Measurements from ENCODE around the gene ABCB9. TPM values are rescaled to one million over a fixed set of nuclear protein-coding genes. Genes with fewer than 3 reads are reported as not detected.
"Not testable (repeated sequence)": the region's sequence is repeated elsewhere in the genome, so short reads cannot be mapped to it uniquely, and the experiment has no call there.

ABCB9 gene
- total and polyA plus RNA-seq, 4 donors = 2.7 to 7.5 (median 4.8) TPM

GRCh38 chr12:122917507-122918121 is 48.6 kb downstream of the ABCB9 start:
- DNase-seq = peak; percentile 60 to 71 (median 67)
- TF ChIP-seq CTCF (IDR thresholded peaks at IDR 0.05; ENCODE audit: control extremely low read depth, extremely low read depth) = no peak
- Histone ChIP-seq H3K27me3 (ENCODE audit: control insufficient read depth in 3 of 3, insufficient read depth in 3 of 3, low read length in 2 of 3) (no peaks in the 10 kb centered on the region), H3K9ac (ENCODE audit: insufficient read depth in 1 of 2, low read length in 2 of 2) (no peak overlapping the region), H3K36me3 (ENCODE audit: control insufficient read depth in 4 of 4, insufficient read depth in 4 of 4, low read length in 4 of 4) (no peaks in the 10 kb centered on the region), H3K4me1 (ENCODE audit: control insufficient read depth in 5 of 5, insufficient read depth in 5 of 5, low read length in 5 of 5) (peaks cover 0 to 26% (median 9%) of the 10 kb centered on the region in 5 donors), H3K27ac (ENCODE audit: low read depth in 1 of 2, low read length in 1 of 2) (peak overlapping the region; percentile 24 to 49), H3K9me3 (ENCODE audit: control insufficient read depth in 4 of 4, insufficient read depth in 3 of 4, low read length in 3 of 4) (no peaks in the 10 kb centered on the region), H3K4me3 (no peak overlapping the region)
- ATAC-seq (ENCODE audit: insufficient read depth, low FRiP score) = peak; percentile 69
- 29% methylated on average over 9 of the region's 9 CpGs for WGBS, 2 donors

- H3K36me3 ChIP-seq (ENCODE audit: control insufficient read depth in 4 of 4, insufficient read depth in 4 of 4, low read length in 4 of 4) = no peaks in the 10 kb centered on the region
- 66 to 72% methylated on average over 12 of the region's 12 CpGs for WGBS, 2 donors
- no peak overlapping the region for H3K4me3 ChIP-seq
- no peak for ATAC-seq (ENCODE audit: insufficient read depth, low FRiP score)
- H3K27ac ChIP-seq (ENCODE audit: low read depth in 1 of 2, low read length in 1 of 2) = peak overlapping the region in 1 of 2 donors; percentile 30
- peaks cover 0 to 2% (median 0%) of the 10 kb centered on the region in 5 donors for H3K4me1 ChIP-seq (ENCODE audit: control insufficient read depth in 5 of 5, insufficient read depth in 5 of 5, low read length in 5 of 5)
- H3K9me3 ChIP-seq (ENCODE audit: control insufficient read depth in 4 of 4, insufficient read depth in 3 of 4, low read length in 3 of 4) = no peaks in the 10 kb centered on the region
- no peak overlapping the region for H3K9ac ChIP-seq (ENCODE audit: insufficient read depth in 1 of 2, low read length in 2 of 2)
- TF ChIP-seq CTCF (IDR thresholded peaks at IDR 0.05; ENCODE audit: control extremely low read depth, extremely low read depth) = no peak
- no peak for DNase-seq
- H3K27me3 ChIP-seq (ENCODE audit: control insufficient read depth in 3 of 3, insufficient read depth in 3 of 3, low read length in 2 of 3) = no peaks in the 10 kb centered on the region
These were observed 56.6 kb downstream of the ABCB9 start for GRCh38 chr12:122909442-122910288.

- Histone ChIP-seq H3K9ac (ENCODE audit: insufficient read depth in 1 of 2, low read length in 2 of 2) (no peak overlapping the region), H3K9me3 (ENCODE audit: control insufficient read depth in 4 of 4, insufficient read depth in 3 of 4, low read length in 3 of 4) (no peaks in the 10 kb centered on the region), H3K27ac (ENCODE audit: low read depth in 1 of 2, low read length in 1 of 2) (no peak overlapping the region), H3K4me1 (ENCODE audit: control insufficient read depth in 5 of 5, insufficient read depth in 5 of 5, low read length in 5 of 5) (peaks cover 0 to 2% (median 0%) of the 10 kb centered on the region in 5 donors), H3K4me3 (no peak overlapping the region), H3K27me3 (ENCODE audit: control insufficient read depth in 3 of 3, insufficient read depth in 3 of 3, low read length in 2 of 3) (no peaks in the 10 kb centered on the region), H3K36me3 (ENCODE audit: control insufficient read depth in 4 of 4, insufficient read depth in 4 of 4, low read length in 4 of 4) (no peaks in the 10 kb centered on the region)
- DNase-seq = no peak
- whole genome bisulfite sequencing, 2 donors = 87 to 94% methylated on average over 6 of the region's 6 CpGs
- no peak for ATAC-seq (ENCODE audit: insufficient read depth, low FRiP score)
- no peak for TF ChIP-seq CTCF (IDR thresholded peaks at IDR 0.05; ENCODE audit: control extremely low read depth, extremely low read depth)
These were observed 57.3 kb downstream of the ABCB9 start for GRCh38 chr12:122908915-122909314.

GRCh38 chr12:122905258-122905657 is 61.0 kb downstream of the ABCB9 start:
- not testable (repeated sequence) for H3K27ac ChIP-seq (ENCODE audit: low read depth in 1 of 2, low read length in 1 of 2); H3K4me3 ChIP-seq; H3K9ac ChIP-seq (ENCODE audit: insufficient read depth in 1 of 2, low read length in 2 of 2)

More at GRCh38 chr12:122905258-122905657, 61.0 kb downstream of the ABCB9 start:
- not testable (repeated sequence) for H3K9me3 ChIP-seq (ENCODE audit: control insufficient read depth in 4 of 4, insufficient read depth in 3 of 4, low read length in 3 of 4); DNase-seq; H3K27me3 ChIP-seq (ENCODE audit: control insufficient read depth in 3 of 3, insufficient read depth in 3 of 3, low read length in 2 of 3); H3K36me3 ChIP-seq (ENCODE audit: control insufficient read depth in 4 of 4, insufficient read depth in 4 of 4, low read length in 4 of 4); ATAC-seq (ENCODE audit: insufficient read depth, low FRiP score); H3K4me1 ChIP-seq (ENCODE audit: control insufficient read depth in 5 of 5, insufficient read depth in 5 of 5, low read length in 5 of 5)
- WGBS, 2 donors = 94 to 98% methylated on average over 5 of the region's 5 CpGs

All from lung (tissue), 12 donors.